IMR-90 (cell line): ENCODE measurements around the gene PRKAR1A.

Source experiments
- BHLHE40 ChIP-seq: fragments of 150-350 bp; IDR thresholded peaks from 2 replicates; pipeline ENCODE4 v1.6.1; 2016; ENCODE audit warnings: mild to moderate bottlenecking, low read depth, low read length
- CTCF ChIP-seq: conservative IDR thresholded peaks from 2 replicates; pipeline ENCODE4 v1.5.1; 2012; ENCODE audit warnings: mild to moderate bottlenecking, low read depth, low read length, improper control_type of control experiment
- POLR2A ChIP-seq: IDR thresholded peaks from 2 replicates; pipeline ENCODE4 v1.6.1; 2012; ENCODE audit warnings: mild to moderate bottlenecking, low read depth, low read length
- RAD21 ChIP-seq: IDR thresholded peaks from 2 replicates; pipeline ENCODE4 v1.6.1; 2012; ENCODE audit warnings: low read length, improper control_type of control experiment
- RCOR1 ChIP-seq: IDR thresholded peaks from 2 replicates; pipeline ENCODE4 v1.6.1; 2012; ENCODE audit warnings: mild to moderate bottlenecking, low read length, improper control_type of control experiment; ENCODE audit not compliant: insufficient replicate concordance
- RFX5 ChIP-seq: IDR thresholded peaks from 2 replicates; pipeline ENCODE4 v1.8.0; 2012; ENCODE audit warnings: low read depth, mild to moderate bottlenecking, low read length, moderate library complexity
- SMC3 ChIP-seq: fragments of 150-350 bp; IDR thresholded peaks from 2 replicates; pipeline ENCODE4 v1.6.1; 2016; ENCODE audit warnings: low read depth, mild to moderate bottlenecking, antibody characterized with exemption, low read length, moderate library complexity
- USF2 ChIP-seq: fragments of 150-350 bp; IDR thresholded peaks from 2 replicates; pipeline ENCODE4 v1.6.1; 2017; ENCODE audit warnings: mild to moderate bottlenecking, antibody characterized with exemption, low read length, low read depth

DNA sequence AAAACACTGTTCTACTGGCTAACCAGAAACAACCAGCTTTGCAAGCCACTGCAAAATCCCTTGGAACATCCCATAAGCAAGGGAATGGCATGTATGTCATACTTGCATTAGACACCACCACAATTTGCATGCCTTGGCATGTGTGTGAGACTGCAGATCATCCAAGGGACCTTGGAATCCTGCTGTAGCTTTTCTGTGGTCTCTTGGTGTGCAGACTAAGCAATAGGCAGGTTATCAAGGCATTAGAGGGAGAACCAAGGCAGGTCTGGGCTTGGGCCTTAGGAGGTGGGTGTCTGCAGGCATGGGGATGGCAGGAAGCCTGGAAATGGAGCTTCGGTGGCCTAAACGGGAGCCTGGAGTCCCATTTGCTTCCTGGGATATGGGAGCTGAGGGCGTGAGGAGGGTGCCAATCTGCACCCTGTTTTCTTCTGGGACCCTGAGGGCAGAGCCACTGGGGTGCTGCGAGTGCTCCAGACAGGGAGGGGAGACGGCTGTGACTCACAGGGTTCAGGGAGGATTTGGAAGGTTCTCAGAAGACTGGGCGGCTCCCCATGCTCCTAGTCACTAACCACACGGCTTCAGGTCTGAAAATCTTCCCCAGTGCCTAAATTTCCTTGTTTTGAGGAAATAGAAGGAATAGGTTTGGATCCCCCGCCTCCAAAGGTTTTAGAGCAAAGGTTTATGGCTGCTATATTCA is 52.3 kb downstream of the PRKAR1A start:
- TF ChIP-seq POLR2A (no peak), CTCF (no peak), SMC3 (no peak), BHLHE40 (no peak), RCOR1 (no peak), RAD21 (no peak), USF2 (no peak), RFX5 (no peak)
